GM23338 (cell line): ENCODE measurements around the gene PHACTR1. TPM values are rescaled to one million over a fixed set of nuclear protein-coding genes. Genes with fewer than 3 reads are reported as not detected.

ENCODE experiments used
- ATAC-seq: fragments of 200-7000 bp; cut with Tn5 transposase; 3 replicates; pipeline ENCODE4 v1.9.1; 2020
- DNase-seq: peaks from one replicate; pipeline ENCODE4 v3.0.0-alpha.2; 2015; ENCODE audit warnings: low spot score
- H2AFZ ChIP-seq: fragments of 200-600 bp; sonication (generic); 2 replicates; pipeline ENCODE4 v1.8.0; 2016; ENCODE audit warnings: antibody characterized with exemption, mild to moderate bottlenecking, moderate library complexity
- H3F3A ChIP-seq: fragments of 200-600 bp; sonication (generic); replicated peaks from 2 replicates; pipeline ENCODE4 v1.8.0; 2017; ENCODE audit warnings: antibody characterized with exemption, mixed run types, low read depth
- H3K27ac ChIP-seq: fragments of 200-600 bp; sonication (generic); 2 replicates; pipeline ENCODE4 v1.6.1; 2016; ENCODE audit warnings: low read depth
- H3K27me3 ChIP-seq: fragments of 200-600 bp; sonication (generic); 2 replicates; pipeline ENCODE4 v1.8.0; 2016; ENCODE audit warnings: mild to moderate bottlenecking, mixed run types, moderate library complexity; ENCODE audit not compliant: insufficient read depth
- H3K36me3 ChIP-seq: fragments of 200-600 bp; sonication (generic); 2 replicates; pipeline ENCODE4 v1.8.0; 2016; ENCODE audit warnings: mild to moderate bottlenecking; ENCODE audit not compliant: insufficient read depth
- H3K4me1 ChIP-seq: fragments of 200-600 bp; sonication (generic); 2 replicates; pipeline ENCODE4 v1.8.0; 2016; ENCODE audit warnings: mild to moderate bottlenecking, moderate library complexity; ENCODE audit not compliant: insufficient read depth
- H3K4me2 ChIP-seq: fragments of 200-600 bp; sonication (generic); 2 replicates; pipeline ENCODE4 v1.7.1; 2017; ENCODE audit warnings: mixed run types
- H3K4me3 ChIP-seq: fragments of 200-600 bp; sonication (generic); 2 replicates; pipeline ENCODE4 v1.6.1; 2016; ENCODE audit warnings: mixed run types
- H3K79me2 ChIP-seq: fragments of 200-600 bp; sonication (generic); replicated peaks from 2 replicates; pipeline ENCODE4 v1.8.0; 2017; ENCODE audit warnings: mild to moderate bottlenecking; ENCODE audit not compliant: insufficient read depth
- H3K9me2 ChIP-seq: fragments of 200-600 bp; sonication (generic); 2 replicates; pipeline ENCODE4 v1.8.0; 2017; ENCODE audit not compliant: insufficient read depth
- H4K20me1 ChIP-seq: fragments of 200-600 bp; sonication (generic); replicated peaks from 2 replicates; pipeline ENCODE4 v1.8.0; 2017; ENCODE audit warnings: mild to moderate bottlenecking; ENCODE audit not compliant: insufficient read depth
- H3K27ac Mint-ChIP-seq: 2 replicates; pipeline ENCODE4 v1.8.0; 2020; ENCODE audit warnings: inconsistent platforms, mild to moderate bottlenecking, moderate library complexity, mixed read lengths
- H3K27me3 Mint-ChIP-seq: 3 replicates; pipeline ENCODE4 v1.8.0; 2022; ENCODE audit warnings: low read depth, mild to moderate bottlenecking, moderate library complexity, mixed read lengths, inconsistent platforms; ENCODE audit not compliant: insufficient read depth, poor library complexity
- H3K36me3 Mint-ChIP-seq: 3 replicates; pipeline ENCODE4 v1.8.0; 2021; ENCODE audit warnings: low read depth, mild to moderate bottlenecking, inconsistent platforms, moderate library complexity, mixed read lengths
- H3K4me1 Mint-ChIP-seq: 3 replicates; pipeline ENCODE4 v1.8.0; 2020; ENCODE audit warnings: mild to moderate bottlenecking, inconsistent platforms, mixed read lengths
- H3K4me3 Mint-ChIP-seq: 3 replicates; pipeline ENCODE4 v1.8.0; 2021; ENCODE audit warnings: moderate library complexity, mild to moderate bottlenecking, inconsistent platforms, mixed read lengths
- H3K9me3 Mint-ChIP-seq: 3 replicates; pipeline ENCODE4 v1.8.0; 2020; ENCODE audit warnings: moderate library complexity, mild to moderate bottlenecking, inconsistent platforms, mixed read lengths
- CREB1 ChIP-seq: fragments of 250-450 bp; sonication (Bioruptor Pico); IDR thresholded peaks from 2 replicates; pipeline ENCODE4 v1.5.0; 2020; ENCODE audit warnings: low read depth, mild to moderate bottlenecking, moderate library complexity
- CTCF ChIP-seq, 2 experiments: fragments of 200-600 bp in 1 of 2; sonication (generic) in 1 of 2; conservative IDR thresholded peaks; 2 replicates each; pipeline versions ENCODE4 v1.5.1 to v1.6.1; 2016 to 2017; ENCODE audit warnings: antibody characterized with exemption in 2 of 2, low read depth in 2 of 2, mild to moderate bottlenecking in 2 of 2, moderate library complexity in 1 of 2
- ETS1 ChIP-seq: IDR thresholded peaks from 2 replicates; pipeline ENCODE4 v1.6.1; 2016; ENCODE audit warnings: antibody characterized with exemption
- EZH2 ChIP-seq: fragments of 200-600 bp; sonication (generic); IDR thresholded peaks from one replicate; pipeline ENCODE4 v1.8.0; 2017; ENCODE audit warnings: antibody characterized with exemption, mild to moderate bottlenecking, low read depth; ENCODE audit not compliant: unreplicated experiment
- EZH2phosphoT487 ChIP-seq: fragments of 200-600 bp; sonication (generic); IDR thresholded peaks from one replicate; pipeline ENCODE4 v1.8.1; 2018; ENCODE audit warnings: antibody characterized with exemption; ENCODE audit not compliant: unreplicated experiment
- JUNB ChIP-seq: IDR thresholded peaks from one replicate; pipeline ENCODE4 v1.6.1; 2016; ENCODE audit warnings: antibody characterized with exemption; ENCODE audit not compliant: unreplicated experiment
- NANOG ChIP-seq: IDR thresholded peaks from 2 replicates; pipeline ENCODE4 v1.6.1; 2016; ENCODE audit warnings: antibody characterized with exemption, borderline replicate concordance
- ZNF114 ChIP-seq: fragments of 250-450 bp; sonication (Bioruptor Pico); IDR thresholded peaks from 2 replicates; pipeline ENCODE4 v1.5.0; 2020; ENCODE audit warnings: mild to moderate bottlenecking, moderate library complexity
- ZNF462 ChIP-seq: fragments of 250-450 bp; sonication (Bioruptor Pico); IDR thresholded peaks from 2 replicates; pipeline ENCODE4 v1.5.0; 2020; ENCODE audit warnings: mild to moderate bottlenecking, moderate library complexity
- polyA plus RNA-seq: library from polyadenylated mRNA; unstranded; fragments of >200 nt; fragmentation: Nextera tagmentation; extraction: Ambion mirVana; gene quantifications from 2 replicates; pipeline ENCODE4 v1.2.1, GENCODE V29; 2016
- total RNA-seq: library from RNA; depleted of rRNA; stranded (reverse); fragments of >200 nt; shearing (Covaris generic); gene quantifications from 2 replicates; pipeline ENCODE4 v1.2.3, GENCODE V29; 2014

The PHACTR1 gene
- total and polyA plus RNA-seq, 2 experiments from 2014 or later: 5.9 to 19.3 TPM

GRCh38 chr6:13101985-13102384, 385.4 kb downstream of the PHACTR1 start:
- Histone ChIP-seq H3K27ac (no peak overlapping the region), H3K27me3 (no peaks in the 10 kb centered on the region), H4K20me1 (no peaks in the 10 kb centered on the region), H3K79me2 (no peaks in the 10 kb centered on the region), H3F3A (no peaks in the 10 kb centered on the region), H3K4me2 (no peak overlapping the region), H3K9me2 (no peaks in the 10 kb centered on the region), H3K36me3 (no peaks in the 10 kb centered on the region), H3K4me3 (no peak overlapping the region), H2AFZ (no peak overlapping the region), H3K4me1 (no peaks in the 10 kb centered on the region)
- Mint-ChIP-seq H3K27ac (no peak overlapping the region), H3K4me3 (no peak overlapping the region), H3K9me3 (no peaks in the 10 kb centered on the region), H3K4me1 (peaks cover 14% of the 10 kb centered on the region), H3K36me3 (no peaks in the 10 kb centered on the region), H3K27me3 (no peaks in the 10 kb centered on the region)
- DNase-seq: no peak
- no peak for TF ChIP-seq ETS1
- no peak for TF ChIP-seq CTCF (conservative IDR thresholded peaks at IDR 0.05; ENCODE audit: low read depth in 2 of 2)
- no peak for TF ChIP-seq JUNB
- no peak for TF ChIP-seq ZNF462
- TF ChIP-seq EZH2phosphoT487: no peak
- no peak for TF ChIP-seq EZH2
- no peak for TF ChIP-seq CREB1
- TF ChIP-seq NANOG: no peak
- no peak for TF ChIP-seq ZNF114 (CRISPR knock-in tag)
- ATAC-seq: no peak
